Central memory CD4-positive, alpha-beta T cell (primary cell): ENCODE results near the gene URI1.

Experiments used
- DNase-seq: peaks from one replicate; pipeline ENCODE4 v3.0.0; 2022

Gene URI1

GRCh38 chr19:30060531-30061222, 118.6 kb downstream of the URI1 start:
- no peak for DNase-seq

GRCh38 chr19:30061223-30062064, 119.4 kb downstream of the URI1 start:
- DNase-seq: no peak

- no peak for DNase-seq
Observed at GRCh38 chr19:30062065-30062906, 120.2 kb downstream of the URI1 start.

- DNase-seq: no peak
Observed at GRCh38 chr19:30062907-30063649, 121.0 kb downstream of the URI1 start.

- DNase-seq: no peak
Observed at GRCh38 chr19:30063650-30064347, 121.8 kb downstream of the URI1 start.

- DNase-seq: no peak
Observed at GRCh38 chr19:30064348-30064699, 122.3 kb downstream of the URI1 start.

GRCh38 chr19:30064771-30065494, 122.9 kb downstream of the URI1 start:
- no peak for DNase-seq

- DNase-seq: no peak
Observed at GRCh38 chr19:30065680-30066606, 123.9 kb downstream of the URI1 start.
